ENCODE measurements around the gene CALHM2.
"Not testable (repeated sequence)": the region's sequence is repeated elsewhere in the genome, so short reads cannot be mapped to it uniquely, and the experiment has no call there.

Gene CALHM2

DNA sequence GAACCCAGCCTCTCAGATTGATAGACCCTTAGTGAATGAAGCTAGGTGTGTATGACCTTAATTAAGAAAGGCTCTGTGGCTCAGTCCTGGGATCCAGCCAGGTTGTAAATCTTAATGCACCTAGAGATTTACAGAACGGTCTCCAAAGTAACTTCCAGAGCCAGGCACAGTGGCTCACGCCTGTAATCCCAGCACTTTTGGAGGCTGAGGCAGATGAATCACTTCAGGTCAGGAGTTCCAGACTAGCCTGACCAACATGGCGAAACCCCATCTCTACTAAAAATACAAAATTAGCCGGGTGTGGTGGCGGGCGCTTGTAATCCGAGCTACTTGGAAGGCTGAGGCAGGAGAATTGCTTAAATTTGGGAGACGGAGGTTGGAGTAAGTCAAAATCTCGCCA is 24.3 kb downstream of the CALHM2 start:
- H3K36me3 ChIP-seq (ENCODE audit: control insufficient read depth, insufficient read depth, low read length), result peaks cover 35% of the 10 kb centered on the region
- H3K27me3 ChIP-seq (replicated peaks; ENCODE audit: control insufficient read depth, insufficient read depth, low read length, poor library complexity, severe bottlenecking), result no peaks in the 10 kb centered on the region

DNA sequence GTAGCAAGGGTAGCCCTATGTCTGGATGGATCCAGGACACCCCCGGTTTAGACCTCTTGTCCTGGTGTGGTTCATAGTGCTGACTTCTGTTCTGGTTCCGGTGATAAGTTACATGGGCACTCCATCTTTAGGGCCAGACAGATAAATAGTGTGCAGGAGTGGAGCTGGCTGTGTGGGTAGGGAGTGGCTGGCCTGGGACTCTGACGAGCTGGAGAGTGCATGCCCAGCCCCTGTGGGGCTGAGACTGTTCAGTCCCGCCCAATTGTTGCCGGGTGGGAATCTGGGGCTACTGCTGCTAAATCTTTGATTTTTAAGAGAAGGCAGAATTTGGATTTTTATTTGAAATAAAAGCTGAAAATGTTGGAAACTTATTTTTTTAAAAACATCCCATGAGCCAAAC is 28.4 kb downstream of the CALHM2 start:
- no peaks in the 10 kb centered on the region for H3K27me3 ChIP-seq (replicated peaks; ENCODE audit: control insufficient read depth, insufficient read depth, low read length, poor library complexity, severe bottlenecking)
- no peak overlapping the region for H3K4me3 ChIP-seq (ENCODE audit: insufficient read depth, low read depth, low read length, poor library complexity, severe bottlenecking)
- no peak overlapping the region for H3K27ac ChIP-seq (ENCODE audit: insufficient read depth, low read length, poor library complexity, severe bottlenecking)
- peaks cover 68% of the 10 kb centered on the region for H3K36me3 ChIP-seq (ENCODE audit: control insufficient read depth, insufficient read depth, low read length)
- H3K9me3 ChIP-seq (ENCODE audit: control insufficient read depth, low read length), result no peaks in the 10 kb centered on the region
- no peak for DNase-seq
- H3K4me1 ChIP-seq (ENCODE audit: control insufficient read depth, insufficient read depth, low read length, poor library complexity, severe bottlenecking), result peaks cover 4% of the 10 kb centered on the region

More for the DNA sequence above, 24.3 kb downstream of the CALHM2 start:
- H3K4me3 ChIP-seq (ENCODE audit: insufficient read depth, low read depth, low read length, poor library complexity, severe bottlenecking), result no peak overlapping the region
- no peak for DNase-seq
- no peak overlapping the region for H3K27ac ChIP-seq (ENCODE audit: insufficient read depth, low read length, poor library complexity, severe bottlenecking)
- no peaks in the 10 kb centered on the region for H3K9me3 ChIP-seq (ENCODE audit: control insufficient read depth, low read length)
- H3K4me1 ChIP-seq (ENCODE audit: control insufficient read depth, insufficient read depth, low read length, poor library complexity, severe bottlenecking), result peaks cover 18% of the 10 kb centered on the region

DNA sequence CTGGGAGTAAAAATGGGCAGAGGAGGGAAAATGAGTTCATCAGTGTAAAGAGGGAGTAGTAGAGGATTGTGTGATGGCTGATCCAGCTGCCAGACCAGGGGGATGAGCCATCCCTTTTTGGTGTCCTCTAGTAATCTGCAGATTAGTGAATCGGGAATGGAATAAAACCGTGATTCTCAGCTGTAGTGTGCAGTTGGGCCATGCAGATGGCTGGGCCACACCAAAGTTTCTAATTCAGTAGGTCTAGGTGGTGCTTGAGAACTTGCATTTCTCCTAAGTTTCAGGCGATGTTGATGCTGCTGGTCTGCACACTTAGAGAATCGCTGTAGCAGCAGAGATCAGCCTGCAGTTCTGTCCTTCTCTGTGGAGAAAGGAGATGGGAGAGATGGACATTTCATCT is 33.1 kb downstream of the CALHM2 start:
- Histone ChIP-seq H3K27me3 (replicated peaks; ENCODE audit: control insufficient read depth, insufficient read depth, low read length, poor library complexity, severe bottlenecking) (no peaks in the 10 kb centered on the region), H3K9me3 (ENCODE audit: control insufficient read depth, low read length) (no peaks in the 10 kb centered on the region), H3K4me3 (ENCODE audit: insufficient read depth, low read depth, low read length, poor library complexity, severe bottlenecking) (no peak overlapping the region), H3K4me1 (ENCODE audit: control insufficient read depth, insufficient read depth, low read length, poor library complexity, severe bottlenecking) (no peaks in the 10 kb centered on the region), H3K27ac (ENCODE audit: insufficient read depth, low read length, poor library complexity, severe bottlenecking) (no peak overlapping the region), H3K36me3 (ENCODE audit: control insufficient read depth, insufficient read depth, low read length) (peaks cover 89% of the 10 kb centered on the region)
- no peak for DNase-seq

DNA sequence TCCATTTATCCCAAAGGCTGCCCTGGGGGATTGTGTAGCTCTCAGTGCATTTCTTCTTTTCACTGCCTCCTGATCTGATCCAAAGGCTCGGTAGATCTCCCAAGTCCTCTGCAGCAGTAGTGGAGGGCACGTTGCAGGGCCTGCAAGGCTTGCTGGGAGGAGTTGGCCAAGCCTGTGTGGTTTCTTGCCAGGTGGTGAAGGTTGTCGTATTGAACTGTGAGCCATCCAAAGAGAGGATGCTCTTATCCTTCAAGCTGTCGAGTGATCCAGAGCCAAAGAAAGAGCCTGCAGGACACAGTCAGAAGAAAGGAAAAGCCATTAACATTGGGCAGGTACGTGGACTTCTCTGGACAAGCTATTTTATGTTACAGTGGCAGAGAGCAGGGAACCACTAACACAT is 34.6 kb downstream of the CALHM2 start:
- no peak overlapping the region for H3K27ac ChIP-seq (ENCODE audit: insufficient read depth, low read length, poor library complexity, severe bottlenecking)
- no peaks in the 10 kb centered on the region for H3K27me3 ChIP-seq (replicated peaks; ENCODE audit: control insufficient read depth, insufficient read depth, low read length, poor library complexity, severe bottlenecking)
- H3K4me3 ChIP-seq (ENCODE audit: insufficient read depth, low read depth, low read length, poor library complexity, severe bottlenecking), result no peak overlapping the region
- peaks cover 89% of the 10 kb centered on the region for H3K36me3 ChIP-seq (ENCODE audit: control insufficient read depth, insufficient read depth, low read length)
- no peaks in the 10 kb centered on the region for H3K4me1 ChIP-seq (ENCODE audit: control insufficient read depth, insufficient read depth, low read length, poor library complexity, severe bottlenecking)
- H3K9me3 ChIP-seq (ENCODE audit: control insufficient read depth, low read length), result no peaks in the 10 kb centered on the region
- DNase-seq, result no peak

GRCh38 chr10:103417148-103417469 is 35.1 kb downstream of the CALHM2 start:
- H3K27me3 ChIP-seq (replicated peaks; ENCODE audit: control insufficient read depth, insufficient read depth, low read length, poor library complexity, severe bottlenecking); DNase-seq; H3K4me3 ChIP-seq (ENCODE audit: insufficient read depth, low read depth, low read length, poor library complexity, severe bottlenecking); H3K4me1 ChIP-seq (ENCODE audit: control insufficient read depth, insufficient read depth, low read length, poor library complexity, severe bottlenecking); H3K27ac ChIP-seq (ENCODE audit: insufficient read depth, low read length, poor library complexity, severe bottlenecking); H3K9me3 ChIP-seq (ENCODE audit: control insufficient read depth, low read length): not testable (repeated sequence)
- H3K36me3 ChIP-seq (ENCODE audit: control insufficient read depth, insufficient read depth, low read length), result peaks cover 88% of the 10 kb centered on the region

DNA sequence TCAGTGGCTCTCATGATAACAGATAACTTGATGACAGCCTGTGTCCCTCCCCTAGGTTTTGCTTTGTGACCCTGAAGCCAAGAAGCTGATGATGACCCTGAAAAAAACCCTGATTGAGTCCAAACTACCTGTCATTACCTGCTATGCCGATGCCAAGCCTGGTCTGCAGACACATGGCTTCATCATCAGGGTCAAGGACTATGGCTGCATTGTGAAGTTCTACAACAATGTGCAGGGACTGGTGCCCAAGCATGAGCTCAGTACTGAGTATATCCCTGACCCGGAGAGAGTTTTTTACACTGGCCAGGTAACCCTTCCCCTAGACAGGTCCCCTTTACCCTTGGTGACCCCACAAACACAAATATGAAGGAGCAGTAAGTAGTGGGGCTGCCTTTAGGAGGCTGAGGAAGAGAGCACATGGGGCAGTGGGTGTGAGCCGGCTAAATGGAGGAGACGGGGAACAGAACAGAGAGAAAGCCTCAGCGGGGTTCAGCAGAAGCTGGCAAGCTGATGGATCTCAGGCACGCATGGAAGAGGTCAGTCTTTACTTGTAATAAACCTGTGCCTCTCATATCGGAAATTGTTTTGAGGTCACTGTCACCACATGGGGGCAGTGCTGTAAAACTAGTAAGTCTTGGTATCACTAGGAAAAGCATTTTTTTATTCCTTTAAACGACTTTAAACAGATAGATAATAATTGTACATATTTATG is 35.6 kb downstream of the CALHM2 start:
- DNase-seq, result peak; percentile 28 to 60 (median 31)
- no peaks in the 10 kb centered on the region for H3K9me3 ChIP-seq (ENCODE audit: control insufficient read depth, low read length)
- H3K36me3 ChIP-seq (ENCODE audit: control insufficient read depth, insufficient read depth, low read length), result peaks cover 90% of the 10 kb centered on the region
- no peak overlapping the region for H3K4me3 ChIP-seq (ENCODE audit: insufficient read depth, low read depth, low read length, poor library complexity, severe bottlenecking)
- H3K27ac ChIP-seq (ENCODE audit: insufficient read depth, low read length, poor library complexity, severe bottlenecking), result no peak overlapping the region
- H3K27me3 ChIP-seq (replicated peaks; ENCODE audit: control insufficient read depth, insufficient read depth, low read length, poor library complexity, severe bottlenecking), result no peaks in the 10 kb centered on the region
- H3K4me1 ChIP-seq (ENCODE audit: control insufficient read depth, insufficient read depth, low read length, poor library complexity, severe bottlenecking), result no peaks in the 10 kb centered on the region

DNA sequence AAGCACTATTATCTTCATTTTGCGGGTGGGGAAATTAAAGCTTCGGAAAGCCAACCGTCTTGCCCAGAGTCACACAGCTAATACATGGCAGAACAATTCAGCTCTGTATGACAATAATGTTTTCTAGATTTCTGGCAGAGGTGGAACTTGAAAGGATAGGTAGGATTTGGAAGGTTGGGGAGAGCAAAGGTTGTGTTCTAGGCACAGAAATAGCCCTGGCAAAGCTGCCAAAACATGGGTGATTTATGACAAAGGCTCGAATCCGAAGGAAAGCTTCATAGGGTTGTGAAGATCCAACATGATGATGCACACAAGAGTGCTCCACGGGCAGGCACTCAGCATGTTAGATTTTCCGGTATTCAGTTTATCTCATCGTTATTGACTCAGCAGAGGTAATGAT is 36.6 kb downstream of the CALHM2 start:
- no peaks in the 10 kb centered on the region for H3K9me3 ChIP-seq (ENCODE audit: control insufficient read depth, low read length)
- H3K4me3 ChIP-seq (ENCODE audit: insufficient read depth, low read depth, low read length, poor library complexity, severe bottlenecking), result no peak overlapping the region
- no peaks in the 10 kb centered on the region for H3K27me3 ChIP-seq (replicated peaks; ENCODE audit: control insufficient read depth, insufficient read depth, low read length, poor library complexity, severe bottlenecking)
- H3K27ac ChIP-seq (ENCODE audit: insufficient read depth, low read length, poor library complexity, severe bottlenecking), result no peak overlapping the region
- no peaks in the 10 kb centered on the region for H3K4me1 ChIP-seq (ENCODE audit: control insufficient read depth, insufficient read depth, low read length, poor library complexity, severe bottlenecking)
- DNase-seq, result no peak
- peaks cover 83% of the 10 kb centered on the region for H3K36me3 ChIP-seq (ENCODE audit: control insufficient read depth, insufficient read depth, low read length)

DNA sequence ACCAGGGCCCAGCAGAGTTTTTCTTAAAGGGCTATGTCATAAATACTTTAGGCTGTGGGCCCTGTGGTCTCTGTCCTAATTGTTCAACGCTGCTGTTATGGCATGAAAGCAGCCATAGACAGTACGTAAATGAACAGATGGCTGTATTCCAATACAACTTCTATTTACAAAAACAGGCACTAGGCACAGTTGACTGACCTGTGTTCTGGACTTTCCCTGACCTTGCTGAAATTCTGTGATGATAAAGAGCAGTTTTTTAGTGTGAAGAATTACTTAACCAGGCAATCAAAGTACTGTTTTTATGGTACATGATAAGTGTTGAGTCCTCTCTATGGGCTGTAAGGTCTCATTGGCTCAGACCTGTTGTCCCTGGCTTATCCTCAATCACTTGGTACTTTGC is 38.6 kb downstream of the CALHM2 start:
- H3K27ac ChIP-seq (ENCODE audit: insufficient read depth, low read length, poor library complexity, severe bottlenecking), result no peak overlapping the region
- H3K4me3 ChIP-seq (ENCODE audit: insufficient read depth, low read depth, low read length, poor library complexity, severe bottlenecking), result no peak overlapping the region
- peaks cover 74% of the 10 kb centered on the region for H3K36me3 ChIP-seq (ENCODE audit: control insufficient read depth, insufficient read depth, low read length)
- no peaks in the 10 kb centered on the region for H3K9me3 ChIP-seq (ENCODE audit: control insufficient read depth, low read length)
- no peak for DNase-seq
- H3K27me3 ChIP-seq (replicated peaks; ENCODE audit: control insufficient read depth, insufficient read depth, low read length, poor library complexity, severe bottlenecking), result no peaks in the 10 kb centered on the region
- H3K4me1 ChIP-seq (ENCODE audit: control insufficient read depth, insufficient read depth, low read length, poor library complexity, severe bottlenecking), result no peaks in the 10 kb centered on the region

- Histone ChIP-seq H3K36me3 (ENCODE audit: control insufficient read depth, insufficient read depth, low read length) (peaks cover 27% of the 10 kb centered on the region), H3K27me3 (replicated peaks; ENCODE audit: control insufficient read depth, insufficient read depth, low read length, poor library complexity, severe bottlenecking) (no peaks in the 10 kb centered on the region), H3K4me3 (ENCODE audit: insufficient read depth, low read depth, low read length, poor library complexity, severe bottlenecking) (peak overlapping the region; percentile 90), H3K4me1 (ENCODE audit: control insufficient read depth, insufficient read depth, low read length, poor library complexity, severe bottlenecking) (peaks cover 23% of the 10 kb centered on the region), H3K9me3 (ENCODE audit: control insufficient read depth, low read length) (no peaks in the 10 kb centered on the region), H3K27ac (ENCODE audit: insufficient read depth, low read length, poor library complexity, severe bottlenecking) (peak overlapping the region; percentile 72)
- no peak for DNase-seq
Observed at GRCh38 chr10:103397191-103397825, 54.9 kb downstream of the CALHM2 start.

DNA sequence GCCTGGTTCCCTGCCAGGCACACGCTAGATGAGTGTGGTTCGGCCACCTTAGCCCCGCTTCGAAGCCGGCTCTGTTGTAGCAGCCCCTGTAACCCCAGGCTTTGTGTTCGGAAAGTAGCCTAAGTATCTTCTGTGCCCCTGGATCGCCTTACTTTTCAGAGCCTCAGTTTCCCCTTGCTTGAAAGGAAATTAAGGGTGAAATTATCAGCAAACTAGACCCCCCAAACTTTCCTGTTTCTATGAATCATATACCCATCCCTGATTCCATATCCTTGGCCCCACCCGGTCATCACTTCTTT is 55.4 kb downstream of the CALHM2 start:
- no peaks in the 10 kb centered on the region for H3K27me3 ChIP-seq (replicated peaks; ENCODE audit: control insufficient read depth, insufficient read depth, low read length, poor library complexity, severe bottlenecking)
- peaks cover 26% of the 10 kb centered on the region for H3K36me3 ChIP-seq (ENCODE audit: control insufficient read depth, insufficient read depth, low read length)
- no peaks in the 10 kb centered on the region for H3K9me3 ChIP-seq (ENCODE audit: control insufficient read depth, low read length)
- peaks cover 23% of the 10 kb centered on the region for H3K4me1 ChIP-seq (ENCODE audit: control insufficient read depth, insufficient read depth, low read length, poor library complexity, severe bottlenecking)
- H3K4me3 ChIP-seq (ENCODE audit: insufficient read depth, low read depth, low read length, poor library complexity, severe bottlenecking), result peak overlapping the region; percentile 90
- peak overlapping the region; percentile 72 for H3K27ac ChIP-seq (ENCODE audit: insufficient read depth, low read length, poor library complexity, severe bottlenecking)
- DNase-seq, result no peak

Data from effector memory CD4-positive, alpha-beta T cell (primary cell).